Activated CD4-positive, alpha-beta T cell treated with anti-CD3 and anti-CD28 coated beads, Interleukin-2, amount 50 U/mL, for 16 hours (primary cell): Measurements from ENCODE around the gene UBE2G2.
A peak's percentile ranks its signal among the peaks of the same experiment; 100 is the strongest.
"Not testable (repeated sequence)": the region's sequence is repeated elsewhere in the genome, so short reads cannot be mapped to it uniquely, and the experiment has no call there.

Source experiments
- DNase-seq: peaks from one replicate; pipeline ENCODE4 v3.0.0-alpha.2; 2020

UBE2G2 gene

DNA sequence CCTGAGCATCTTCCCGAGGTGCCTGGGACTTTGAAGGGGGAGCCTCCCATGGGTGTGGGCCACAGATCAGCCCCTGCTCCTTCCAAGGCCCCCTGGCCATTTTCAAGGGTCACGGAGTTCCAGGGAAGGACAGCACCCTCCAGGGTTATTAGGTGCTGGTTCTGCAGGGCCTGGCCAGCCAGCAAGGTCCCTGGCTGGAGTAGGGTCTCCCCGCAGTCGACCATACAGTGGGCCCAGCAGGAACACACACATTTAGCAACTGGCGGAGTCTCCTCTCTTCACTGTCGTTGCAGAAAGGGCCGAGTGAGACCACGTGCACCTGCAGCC is 34.0 kb upstream of the UBE2G2 start:
- no peak for DNase-seq

DNA sequence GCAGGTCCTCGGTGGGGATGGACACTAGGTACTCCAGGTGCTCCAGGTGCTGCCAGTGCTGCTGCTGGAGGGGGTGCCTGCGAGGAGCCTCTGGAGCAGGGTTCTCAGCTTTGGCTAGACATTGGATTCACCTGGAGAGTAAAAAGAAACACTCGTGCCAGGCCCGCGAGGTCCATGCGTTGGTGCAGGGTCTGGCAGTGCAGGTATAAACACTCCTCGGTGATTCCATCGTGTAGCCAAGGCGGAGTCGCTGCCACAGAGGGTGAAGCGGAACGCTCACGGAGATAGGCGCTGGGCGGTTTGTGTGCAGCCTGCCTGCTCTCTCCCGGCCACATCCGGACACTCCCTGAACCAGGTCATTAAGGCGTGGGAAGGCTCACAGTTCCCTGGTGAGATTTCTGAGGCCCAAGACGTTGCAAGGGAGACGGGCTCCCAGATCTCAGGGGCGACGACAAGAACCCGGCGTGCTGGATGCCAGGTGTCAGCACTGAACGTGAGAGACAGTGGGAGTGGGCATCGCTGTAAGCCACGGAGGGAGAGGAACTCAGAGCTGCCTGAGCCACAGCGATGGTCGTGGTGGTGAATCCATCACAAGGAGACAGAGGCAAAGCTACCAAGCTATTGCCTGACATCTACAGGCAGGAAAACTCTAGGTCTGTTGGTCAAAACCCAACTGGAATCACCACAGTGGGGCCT is 33.5 kb upstream of the UBE2G2 start:
- DNase-seq = no peak

DNA sequence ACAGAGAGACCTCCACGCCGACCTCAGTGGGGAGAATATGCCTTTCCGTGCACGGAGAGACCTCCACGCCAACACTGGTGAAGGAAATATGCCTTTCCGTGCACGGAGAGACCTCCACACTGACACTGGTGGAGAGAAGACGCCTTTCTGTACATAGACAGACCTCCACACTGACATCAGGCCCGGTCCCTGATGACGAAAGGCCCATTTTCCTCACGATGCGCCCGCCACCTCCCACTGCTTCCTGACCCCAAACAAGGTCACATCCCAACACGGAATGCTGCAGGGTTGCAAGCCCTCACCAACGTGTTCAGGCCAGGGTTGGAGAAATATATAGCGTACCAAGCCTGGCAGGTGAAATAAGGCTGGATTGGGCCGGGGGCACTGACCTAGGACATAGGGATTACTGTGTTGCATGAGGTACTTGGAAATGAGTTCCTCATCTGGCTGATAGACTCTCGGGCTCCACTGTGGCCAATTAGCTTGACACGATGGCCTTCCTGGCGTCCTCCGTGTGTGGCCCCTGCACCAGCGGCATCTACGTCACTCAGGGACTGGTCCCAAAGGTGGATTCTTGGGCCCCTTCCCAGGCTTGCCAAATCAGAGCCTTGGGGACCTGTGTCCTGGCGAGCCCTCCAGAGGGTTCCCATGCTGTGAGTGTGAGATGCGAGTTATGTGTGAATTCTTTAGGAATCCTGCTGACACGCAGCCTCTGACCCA is 32.8 kb upstream of the UBE2G2 start:
- no peak for DNase-seq

DNA sequence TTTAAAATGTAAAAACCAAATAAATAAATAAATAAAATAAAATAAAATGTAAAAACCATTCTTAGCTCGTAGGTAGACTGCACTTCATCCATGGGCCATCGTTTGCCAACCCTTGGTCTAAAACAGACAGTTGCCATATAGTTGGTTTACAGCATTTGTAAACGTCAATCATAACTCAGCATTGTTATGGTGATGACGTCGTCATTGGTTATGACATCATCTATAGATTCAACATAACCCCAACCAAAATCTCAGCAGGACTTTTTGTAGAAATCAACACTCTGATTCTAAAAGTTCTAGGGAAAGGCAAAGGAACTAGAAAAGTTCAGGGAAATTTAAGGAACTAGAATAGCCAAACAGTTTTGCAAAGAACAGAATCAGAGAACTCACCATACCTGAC is 32.0 kb upstream of the UBE2G2 start:
- DNase-seq = no peak

DNA sequence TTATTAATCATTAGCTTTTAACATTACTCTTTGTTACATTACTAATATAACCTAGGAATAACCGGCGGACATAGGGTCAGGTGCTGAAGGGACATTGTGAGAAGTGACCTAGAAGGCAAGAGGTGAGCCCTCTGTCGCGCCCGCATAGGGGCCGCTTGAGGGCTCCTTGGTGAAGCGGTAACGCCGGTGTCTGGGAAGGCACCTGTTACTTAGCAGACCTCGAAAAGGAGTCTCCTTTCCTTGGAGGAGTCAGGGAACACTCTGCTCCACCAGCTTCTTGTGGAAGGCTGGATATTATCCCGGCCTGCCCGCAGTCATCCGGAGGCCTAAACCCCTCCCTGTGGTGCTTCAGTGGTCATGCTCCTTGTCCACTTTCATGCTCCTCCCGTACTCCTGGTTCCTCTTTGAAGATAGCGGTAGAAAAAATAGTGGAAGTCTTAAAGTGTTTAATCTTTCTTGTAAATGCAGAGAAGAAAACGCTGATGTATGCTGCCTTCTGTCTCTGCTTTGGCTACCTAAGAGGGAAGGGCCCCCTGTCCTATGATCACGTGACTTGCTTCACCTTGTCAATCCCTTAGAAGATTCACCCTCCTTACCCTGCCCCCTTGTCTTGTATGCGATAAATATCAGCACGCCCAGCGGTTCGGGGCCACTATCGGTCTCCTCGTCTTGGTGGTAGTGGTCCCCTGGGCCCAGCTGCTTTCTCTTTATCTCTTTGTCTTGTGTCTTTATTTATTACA is 31.1 kb upstream of the UBE2G2 start:
- DNase-seq = not testable (repeated sequence)

DNA sequence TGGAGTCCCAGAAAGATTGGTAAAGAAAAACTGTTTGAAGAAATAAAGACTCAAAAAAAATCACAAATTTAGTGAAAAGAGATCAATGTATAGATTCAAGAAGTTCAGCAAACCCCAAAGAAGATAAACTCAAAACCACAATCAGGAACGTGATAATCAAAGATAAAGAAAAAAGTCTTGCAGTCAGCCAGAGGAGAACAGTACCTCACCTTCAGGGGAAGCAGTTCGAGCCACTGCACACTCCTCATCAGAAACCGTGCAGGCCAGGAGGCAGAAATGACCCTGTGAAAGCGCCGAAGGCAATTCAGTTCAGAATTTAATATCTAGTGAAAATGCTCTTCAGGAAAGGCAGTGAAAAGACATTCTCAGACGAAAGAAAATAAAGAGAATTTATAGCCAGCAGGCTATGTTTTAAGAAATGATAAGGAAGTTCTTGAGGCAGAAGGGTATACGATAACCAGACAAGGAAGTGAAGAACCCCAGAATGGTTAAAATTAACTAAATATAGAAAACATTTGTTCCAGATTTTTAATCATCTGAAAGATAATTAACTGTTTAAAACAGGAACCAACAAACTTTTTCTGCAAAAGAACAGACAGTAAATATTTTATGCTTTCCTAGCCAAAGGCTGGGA is 29.7 kb upstream of the UBE2G2 start:
- no peak for DNase-seq

DNA sequence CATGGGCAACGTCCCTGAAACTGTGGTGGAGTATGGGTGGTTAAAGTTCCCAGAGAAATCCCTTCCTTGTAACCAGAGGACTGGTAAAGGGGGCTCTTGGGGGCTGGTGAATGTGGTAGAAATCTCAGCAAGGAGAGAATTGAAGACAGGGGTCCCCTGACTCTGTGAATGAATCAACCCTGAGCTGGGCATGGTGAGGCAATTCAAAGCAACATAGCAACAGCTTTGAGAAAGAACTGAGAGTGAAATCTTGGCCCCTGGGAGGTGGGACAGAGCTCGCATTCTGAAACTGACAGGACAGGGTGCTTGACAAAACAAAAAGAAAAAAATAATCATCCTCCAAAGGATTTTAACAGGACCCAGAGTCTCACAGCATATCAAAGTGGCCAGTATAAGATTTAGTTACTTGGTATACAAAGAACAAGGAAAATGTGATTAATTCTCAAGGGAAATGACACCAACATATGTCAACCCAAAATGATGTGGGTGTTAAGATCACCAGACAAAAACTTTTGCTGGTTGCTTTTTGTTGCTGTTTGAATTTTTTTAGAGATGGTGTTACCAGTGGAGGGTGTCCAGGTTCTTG is 28.0 kb upstream of the UBE2G2 start:
- no peak for DNase-seq

DNA sequence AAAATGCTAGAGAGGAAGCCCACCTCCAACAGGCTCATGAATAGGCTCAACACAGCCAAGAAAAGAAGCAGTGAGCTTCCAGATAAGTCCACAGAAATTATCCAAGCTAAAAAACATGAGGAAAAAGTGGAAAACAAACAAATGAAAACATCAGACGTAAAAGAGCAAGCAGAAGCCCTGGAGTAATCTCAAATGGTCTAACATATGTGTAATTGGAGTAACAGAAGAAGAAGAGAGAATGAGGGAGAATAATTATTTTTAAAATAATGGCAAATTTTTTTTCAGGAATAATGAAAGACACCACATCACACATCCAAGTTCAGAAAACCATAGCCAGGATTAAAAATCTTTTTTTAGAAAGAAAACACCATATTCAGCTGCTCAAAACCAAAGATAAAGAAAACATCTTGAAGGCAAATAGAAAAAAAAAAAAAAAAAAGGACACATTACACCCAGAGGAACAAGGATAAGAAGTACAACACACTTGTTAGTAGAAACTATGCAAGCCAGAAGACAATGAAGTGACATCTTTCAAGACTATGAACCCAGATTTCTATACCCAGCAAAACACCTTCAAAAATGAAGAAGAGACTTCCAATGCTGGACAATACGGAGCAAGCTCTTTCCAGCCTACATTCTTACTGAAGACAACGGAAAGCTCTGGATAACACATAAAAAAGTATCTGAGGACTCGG is 26.9 kb upstream of the UBE2G2 start:
- DNase-seq = no peak

DNA sequence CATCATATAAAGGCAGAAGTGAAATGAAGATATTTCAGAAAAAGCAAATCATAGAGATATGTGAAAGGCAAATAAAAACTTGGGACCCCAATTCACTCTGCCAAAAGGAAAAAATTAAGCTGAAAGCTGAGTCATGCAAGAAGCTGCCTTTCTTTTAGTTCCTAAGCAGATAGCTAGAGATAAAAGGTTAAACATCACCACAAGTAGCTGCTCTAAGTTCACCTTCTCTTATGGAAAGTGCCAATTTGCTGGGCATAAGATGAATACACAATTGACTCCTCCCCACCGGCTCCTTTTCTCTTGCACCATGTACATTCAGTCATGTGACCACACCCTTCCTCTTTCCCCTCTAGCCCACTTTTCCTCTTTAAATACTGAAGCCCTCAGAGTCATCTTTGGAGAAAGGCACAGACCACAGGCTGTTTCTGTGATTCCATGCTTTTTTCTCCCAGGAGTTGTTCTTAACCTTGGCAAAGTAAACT is 21.6 kb upstream of the UBE2G2 start:
- no peak for DNase-seq

DNA sequence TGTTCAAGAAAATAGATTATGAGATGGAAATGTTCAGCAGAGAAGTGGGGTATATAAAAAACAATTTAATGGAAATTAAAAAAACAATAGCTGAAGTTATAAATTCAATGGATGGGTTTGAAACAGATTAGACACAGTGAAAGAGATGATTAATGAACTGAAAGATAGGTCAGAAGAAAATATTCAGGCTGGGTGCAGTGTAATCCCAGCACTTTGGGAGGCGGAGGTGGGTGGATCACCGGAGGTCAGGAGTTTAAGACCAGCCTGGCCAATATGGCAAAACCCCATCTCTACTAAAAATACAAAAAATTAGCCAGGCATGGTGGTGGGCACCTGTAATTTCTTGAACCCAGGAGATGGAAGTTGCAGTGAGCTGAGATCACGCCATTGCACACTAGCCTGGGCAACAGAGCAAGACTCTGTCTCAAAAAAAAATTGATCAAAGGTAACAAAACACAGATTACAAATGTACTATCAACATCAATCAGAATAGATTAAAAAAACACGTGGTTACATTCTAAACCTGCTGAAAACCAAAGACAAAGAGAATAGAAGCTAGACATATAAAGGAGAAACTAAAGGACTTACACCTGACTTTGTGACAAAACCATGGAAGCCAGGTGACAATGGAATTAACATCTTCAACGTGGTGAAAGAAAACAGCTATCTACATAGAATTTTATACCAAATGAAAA is 21.0 kb upstream of the UBE2G2 start:
- DNase-seq = no peak

DNA sequence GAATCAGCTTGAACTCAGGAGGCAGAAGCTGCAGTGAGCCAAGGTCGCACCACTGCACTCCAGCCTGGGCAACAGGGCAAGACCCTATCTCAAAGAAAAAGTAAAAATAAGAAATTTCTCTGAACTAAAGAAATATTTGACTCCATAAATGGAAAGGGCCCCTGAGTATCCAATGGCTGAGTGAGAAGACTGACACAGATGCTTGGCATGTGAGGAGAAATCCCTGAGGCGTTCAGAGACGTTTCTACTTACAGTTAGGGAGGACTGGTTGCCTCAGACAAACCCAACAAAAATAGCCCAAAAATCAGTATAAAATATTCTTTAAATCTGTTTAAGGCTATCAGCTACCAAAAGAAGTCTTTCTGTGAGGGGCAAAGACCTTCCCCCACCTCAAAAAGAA is 19.2 kb upstream of the UBE2G2 start:
- no peak for DNase-seq

DNA sequence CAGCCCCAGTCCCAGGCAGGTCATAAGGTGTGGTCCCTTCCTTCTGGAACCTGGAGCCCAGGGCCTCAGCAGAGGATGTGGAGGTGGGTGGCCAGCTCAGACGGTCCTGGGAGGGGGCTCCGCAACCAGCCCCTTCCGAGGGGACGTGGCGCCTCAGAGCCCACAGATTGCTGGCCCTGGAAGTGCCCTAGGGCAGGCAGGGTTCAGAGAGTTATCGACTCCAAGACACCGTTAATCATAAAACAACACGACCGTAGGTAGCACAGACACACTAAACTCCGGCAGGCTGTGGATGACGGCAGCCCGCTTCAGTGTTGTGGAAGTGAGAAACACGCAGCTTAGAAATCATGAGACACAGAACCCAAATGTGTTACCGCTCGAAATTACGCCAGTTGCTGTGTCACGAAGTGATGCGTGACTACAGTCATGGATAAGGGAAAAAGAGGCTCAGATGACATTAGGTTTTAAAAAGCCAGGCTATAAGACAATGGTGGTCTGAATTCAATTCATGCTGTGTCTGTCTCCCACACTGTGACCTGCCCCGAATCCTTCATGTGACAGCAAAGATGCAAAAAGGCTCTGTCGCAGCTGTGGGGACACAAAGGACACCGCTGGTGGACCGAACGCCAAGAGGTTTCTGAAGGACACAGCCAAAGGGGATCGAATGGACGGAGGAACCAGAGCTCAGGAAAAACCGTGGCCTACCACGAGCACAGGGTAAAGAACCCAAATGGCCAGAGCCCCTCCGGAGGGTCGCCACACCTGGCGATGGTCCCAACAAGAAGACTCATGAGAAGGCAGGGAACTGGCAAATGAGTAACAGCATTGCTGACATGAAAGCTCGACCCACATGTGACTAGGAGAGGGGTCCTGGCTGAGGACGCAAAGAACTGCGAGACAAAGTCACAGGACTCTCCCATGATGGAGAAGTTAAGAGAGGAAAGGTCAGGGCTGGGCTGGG is 17.9 kb upstream of the UBE2G2 start:
- DNase-seq = no peak

DNA sequence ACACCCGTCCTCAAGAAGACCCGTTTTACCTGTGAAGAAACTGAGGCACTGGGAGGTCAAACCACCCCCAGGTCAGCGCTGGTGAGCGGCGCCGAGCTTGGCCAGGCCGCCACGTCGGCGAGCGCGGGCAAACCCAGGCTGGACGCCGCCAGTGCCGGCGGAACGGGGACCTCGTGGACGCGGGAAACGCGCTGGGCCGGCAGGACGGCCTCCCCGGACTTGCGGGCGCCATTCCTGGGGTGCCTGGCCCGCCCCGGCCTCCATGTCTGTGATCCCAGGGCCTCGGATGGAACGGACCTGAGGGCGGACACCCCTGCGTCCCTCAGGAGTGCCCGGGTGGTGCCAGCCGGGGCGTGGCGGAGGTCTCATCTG is 17.0 kb upstream of the UBE2G2 start:
- no peak for DNase-seq

DNA sequence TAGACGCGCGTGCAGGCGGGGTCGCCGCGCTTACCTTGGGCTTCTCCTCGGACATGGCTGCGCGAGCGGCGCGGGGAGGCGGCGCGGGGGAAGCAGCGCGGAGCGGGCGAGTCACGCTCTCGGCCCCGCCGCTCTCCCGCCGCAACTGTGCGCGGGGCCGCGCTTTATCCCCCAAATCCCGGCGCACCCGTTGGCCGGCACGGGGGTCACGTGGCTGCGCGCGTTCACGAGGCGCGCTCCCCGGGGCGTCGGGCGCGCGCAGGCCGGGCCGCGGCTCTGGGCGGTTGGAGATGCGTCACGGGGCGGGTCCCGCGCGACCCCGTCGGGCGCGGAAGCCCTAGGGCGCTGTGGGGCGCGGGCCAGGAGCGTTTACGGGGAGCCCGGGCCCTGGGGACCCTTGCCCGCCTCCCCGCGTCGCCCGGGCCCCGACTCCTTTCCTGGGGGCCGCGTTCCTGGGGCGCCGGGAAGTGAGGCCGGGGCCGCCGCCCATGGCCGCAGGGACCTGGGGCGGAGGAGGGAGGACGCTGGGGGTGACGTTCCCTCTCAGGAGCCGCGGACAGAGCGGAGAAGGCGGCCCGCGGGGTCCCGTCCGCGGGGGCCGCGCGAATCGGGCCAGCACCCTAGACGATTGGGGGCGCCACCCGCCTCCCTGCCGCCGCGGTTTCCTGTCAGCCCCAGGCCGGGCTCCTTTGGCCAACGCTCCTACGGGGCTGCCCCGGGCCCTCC is 16.5 kb upstream of the UBE2G2 start, which contains the start of gene SUMO3:
SUMO3 (minus strand) TSS at position 149 of the 726 bp plus-strand sequence; CDS start at position 55, 94 bp downstream.
- DNase-seq = peak; percentile 84

DNA sequence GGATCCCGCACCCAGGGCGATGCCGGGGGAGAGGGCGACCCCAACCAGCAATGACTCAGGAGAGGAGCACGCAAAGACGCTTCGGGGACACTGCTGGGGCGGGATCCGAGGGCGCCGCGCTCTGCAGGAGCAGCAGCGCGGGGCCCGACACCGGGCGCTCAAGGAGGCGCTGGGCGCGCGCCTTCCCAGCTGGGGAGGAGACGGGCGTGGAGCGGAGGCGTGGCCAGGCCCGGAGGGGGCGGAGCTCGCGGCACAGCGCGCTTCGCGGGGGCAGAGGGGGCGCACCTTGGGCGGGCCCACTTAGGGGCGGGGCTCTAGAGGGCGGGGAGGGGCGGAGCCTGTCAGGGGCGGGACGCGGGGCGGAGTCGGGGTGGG is 15.9 kb upstream of the UBE2G2 start:
- DNase-seq = peak; percentile 94

DNA sequence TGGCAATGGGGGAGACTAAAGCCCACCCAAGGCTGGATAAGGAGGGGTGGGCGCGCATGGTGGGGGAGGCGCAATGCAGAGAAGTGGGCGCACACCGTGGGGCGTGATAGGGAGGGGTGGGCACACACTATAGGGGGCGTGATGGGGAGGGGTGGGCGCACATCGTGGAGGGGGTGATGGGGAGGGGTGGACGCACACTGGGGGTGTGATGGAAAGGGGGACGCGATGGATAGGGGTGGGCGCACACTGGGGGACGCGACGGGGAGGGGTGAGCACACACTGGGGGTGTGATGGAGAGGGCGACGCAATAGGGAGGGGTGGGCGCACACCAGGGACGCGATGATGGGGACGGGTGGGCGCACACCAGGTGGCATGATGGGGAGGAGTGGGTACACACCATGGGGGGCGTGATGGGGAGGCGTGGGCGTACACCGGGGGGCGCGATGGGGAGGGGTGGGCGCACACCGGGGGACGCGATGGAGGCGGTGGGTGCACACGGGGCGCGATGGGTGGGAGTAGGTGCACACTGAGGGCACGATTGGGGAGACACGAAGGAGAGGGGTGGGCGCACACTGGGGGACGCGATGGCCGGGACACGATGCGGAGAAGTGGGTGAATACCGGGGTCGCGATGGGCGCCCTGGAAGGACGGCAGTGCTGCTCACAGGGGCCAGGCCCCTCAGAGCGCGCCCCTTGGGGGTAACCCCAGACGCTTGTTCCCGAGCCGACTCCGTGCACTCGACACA is 15.3 kb upstream of the UBE2G2 start:
- DNase-seq = no peak

DNA sequence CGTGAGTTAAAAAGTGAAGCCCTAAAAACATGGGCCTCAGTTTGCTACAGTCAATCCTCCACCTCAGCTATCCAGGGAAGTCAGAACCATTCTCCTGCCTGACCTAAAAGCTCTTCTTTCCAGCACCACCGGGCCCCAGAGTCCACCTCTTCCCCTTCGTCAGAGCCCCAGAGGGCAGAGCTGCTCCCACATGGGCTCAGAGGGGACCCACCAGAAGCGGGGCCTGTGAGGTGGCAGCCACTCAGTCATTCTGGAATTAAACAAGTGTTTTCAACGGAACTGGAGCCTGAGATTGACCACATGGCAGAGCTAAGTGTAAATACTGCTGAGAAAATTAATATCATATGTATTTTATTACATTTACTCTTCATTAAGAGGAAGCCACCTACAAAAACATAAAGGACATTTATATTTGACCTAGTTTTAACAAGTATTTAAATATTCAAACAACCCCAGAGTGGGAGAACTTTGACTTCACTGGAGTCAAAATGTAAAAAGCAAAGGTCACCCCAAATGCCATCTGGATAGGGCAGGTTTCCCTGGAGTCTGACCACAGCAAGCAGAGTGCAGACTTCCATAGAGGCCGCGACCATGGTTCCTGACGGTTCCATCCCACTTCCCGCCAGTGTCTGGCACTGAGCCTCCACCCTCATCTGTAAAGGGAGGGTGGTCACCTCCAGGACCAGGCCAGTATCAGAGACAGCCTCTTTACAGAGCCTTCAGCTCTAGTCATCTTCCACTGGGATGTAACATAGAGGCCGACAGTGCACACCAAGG is 14.4 kb upstream of the UBE2G2 start:
- no peak for DNase-seq

DNA sequence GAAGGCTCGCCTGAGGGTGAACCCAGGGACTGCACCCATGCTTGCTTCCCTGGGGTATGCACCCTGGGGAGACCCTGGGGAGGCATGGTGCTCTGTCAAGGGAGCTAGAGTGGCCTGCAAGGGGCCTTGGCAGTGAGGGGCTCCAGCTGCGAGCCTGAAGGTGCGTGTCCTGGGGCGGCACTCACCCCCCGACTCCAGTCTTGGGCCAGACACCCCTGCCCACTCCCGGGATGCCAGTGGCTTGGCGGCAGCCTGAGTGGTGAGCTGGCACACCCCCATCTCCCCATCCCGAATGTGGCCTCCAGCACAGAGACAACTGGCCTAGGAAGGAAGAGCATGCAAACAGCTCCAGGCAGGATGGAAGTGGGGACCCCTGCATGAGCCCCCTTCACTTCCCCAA is 13.6 kb upstream of the UBE2G2 start:
- DNase-seq = no peak
